ENCODE results near the gene PADI4. TPM values are rescaled to one million over a fixed set of nuclear protein-coding genes. Genes with fewer than 3 reads are reported as not detected.

PADI4 gene
- total and polyA plus RNA-seq, 2 of the 4 experiments (the other 2 are of a cell fraction) = not detected

- Histone ChIP-seq H2BK120ac (ENCODE audit: low read depth, low read length) (no peak overlapping the region), H3K23ac (ENCODE audit: low read depth, low read length) (no peak overlapping the region), H3K4me2 (ENCODE audit: low read depth, low read length) (no peak overlapping the region), H3K9ac (ENCODE audit: low read depth, low read length) (no peak overlapping the region), H2AFZ (replicated peaks; ENCODE audit: low read length, poor library complexity) (no peak overlapping the region), H3K56ac (ENCODE audit: extremely low read depth, insufficient read depth, low read length) (no peak overlapping the region), H3K27me3 (ENCODE audit: control insufficient read depth, insufficient read depth, low read length) (peaks cover 22% of the 10 kb centered on the region), H3K36me3 (ENCODE audit: control insufficient read depth, insufficient read depth, low read length) (no peaks in the 10 kb centered on the region), H4K8ac (ENCODE audit: low read depth in 2 of 2, low read length in 2 of 2) (no peak overlapping the region), H2BK5ac (ENCODE audit: low read depth, low read length, poor library complexity, severe bottlenecking) (no peak overlapping the region), H4K20me1 (ENCODE audit: insufficient read depth, low read length) (no peaks in the 10 kb centered on the region), H3K4me3 (ENCODE audit: insufficient read depth, low read depth, low read length) (no peak overlapping the region), H2AK9ac (replicated peaks; ENCODE audit: low read depth, low read length, poor library complexity) (no peak overlapping the region), H3K79me1 (ENCODE audit: low read depth in 1 of 2, low read length in 2 of 2) (no peaks in the 10 kb centered on the region), H2AK5ac (ENCODE audit: low read depth, low read length) (no peak overlapping the region), H3K27ac (ENCODE audit: insufficient read depth, low read length) (no peak overlapping the region), H4K91ac (ENCODE audit: insufficient read depth, low read depth, low read length) (no peak overlapping the region), H3K9me3 (ENCODE audit: control insufficient read depth, insufficient read depth, low read length) (0 out of 2 replicates have a peak, but pooled peaks cover 4% of the 10 kb centered on the region), H4K5ac (ENCODE audit: low read depth, low read length) (no peak overlapping the region), H3K18ac (ENCODE audit: low read depth, low read length) (no peak overlapping the region), H2BK20ac (ENCODE audit: low read depth, low read length) (no peak overlapping the region), H2BK15ac (ENCODE audit: low read depth, low read length) (no peak overlapping the region), H3K4ac (ENCODE audit: low read depth, low read length) (no peak overlapping the region), H3K9me1 (ENCODE audit: insufficient read depth, low read length) (no peaks in the 10 kb centered on the region), H3K14ac (replicated peaks; ENCODE audit: low read depth, low read length) (no peak overlapping the region), H3K4me1 (ENCODE audit: control insufficient read depth, insufficient read depth, low read length) (no peaks in the 10 kb centered on the region)
- BruUV-seq (replicated peaks) = no TSS peak
- POLR2A ChIA-PET (ENCODE audit: unreplicated experiment) = no interaction called here
- DNase-seq = no peak
- intact Hi-C loops (cut with micrococcal nuclease) (no loop called here), in situ Hi-C loops (cut with MboI; ENCODE audit: low sequenced_read_pairs) (no loop called here), dilution Hi-C loops (cut with HindIII; ENCODE audit: low sequenced_read_pairs, unreplicated experiment) (no loop called here)
- TF ChIP-seq RCOR1 (IDR thresholded peaks at IDR 0.05; ENCODE audit: insufficient replicate concordance, low read length) (no peak), MAFK (IDR thresholded peaks at IDR 0.05; ENCODE audit: low read depth, low read length) (no peak), MAZ (IDR thresholded peaks at IDR 0.05; ENCODE audit: borderline replicate concordance, low read depth, low read length) (no peak), ELK1 (IDR thresholded peaks at IDR 0.05; ENCODE audit: borderline replicate concordance, low read depth, low read length) (no peak), RAD21 (IDR thresholded peaks at IDR 0.05; ENCODE audit: low read length) (no peak), POLR2A (IDR thresholded peaks at IDR 0.05; ENCODE audit: low read depth, low read length) (no peak)
- ATAC-seq (ENCODE audit: low read depth) = no peak
- 40% methylated on average over 2 of the region's 6 CpGs; no CpG with 5 or more reads in 1 of the 2 experiments for WGBS, 2 experiments (ENCODE audit: extremely low coverage in 2 of 2, insufficient read length in 1 of 2)
- CTCF ChIA-PET = no interaction called here
These were observed 10.3 kb downstream of the PADI4 start for GRCh38 chr1:17318262-17318661.

Data from IMR-90 (cell line).